ENCODE measurements around the gene RNF13.
"Not testable (repeated sequence)": the region's sequence is repeated elsewhere in the genome, so short reads cannot be mapped to it uniquely, and the experiment has no call there.

Gene RNF13

DNA sequence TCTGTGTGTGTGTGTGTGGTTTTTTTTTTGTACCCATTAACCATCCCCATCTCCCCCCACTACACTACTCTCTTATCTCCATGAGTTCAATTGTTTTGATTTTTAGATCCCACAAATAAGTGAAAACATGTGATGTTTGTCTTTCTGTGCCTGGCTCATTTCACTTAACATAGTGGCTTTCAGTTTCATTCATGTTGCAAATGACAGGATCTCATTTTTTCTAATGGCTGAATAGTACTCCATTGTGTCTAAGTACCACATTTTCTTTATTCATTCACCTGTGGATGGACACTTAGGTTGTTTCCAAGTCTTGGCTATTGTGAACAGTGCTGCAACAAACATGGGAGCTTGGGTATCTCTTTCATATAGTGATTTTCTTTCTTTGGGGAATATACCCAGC is 71.8 kb downstream of the RNF13 start:
- not testable (repeated sequence) for H3K18ac ChIP-seq (ENCODE audit: low read length); H2BK5ac ChIP-seq (ENCODE audit: low read depth, low read length, poor library complexity); H2AFZ ChIP-seq (ENCODE audit: insufficient read depth, low read length, poor library complexity); H4K8ac ChIP-seq (ENCODE audit: low read depth, low read length); H3K4me3 ChIP-seq (ENCODE audit: low read depth, low read length); H3K79me1 ChIP-seq (ENCODE audit: low read length); H3K4me2 ChIP-seq (ENCODE audit: low read length); H3K79me2 ChIP-seq (ENCODE audit: control insufficient read depth, insufficient read depth, low read length, poor library complexity); H3K9me3 ChIP-seq (ENCODE audit: insufficient read depth, low read depth, low read length); H3K27me3 ChIP-seq (ENCODE audit: insufficient read depth, low read length); H4K91ac ChIP-seq (ENCODE audit: low read depth, low read length); H3K14ac ChIP-seq (ENCODE audit: low read length); H3K4ac ChIP-seq (ENCODE audit: low read depth, low read length); H3K27ac ChIP-seq (ENCODE audit: low read depth, low read length); H4K12ac ChIP-seq (ENCODE audit: low read depth, low read length); H3K9ac ChIP-seq (ENCODE audit: low read length); H2AK5ac ChIP-seq (ENCODE audit: low read length); H3K23ac ChIP-seq (ENCODE audit: low read length); H2BK120ac ChIP-seq (ENCODE audit: insufficient read depth, low read length, poor library complexity); H2BK12ac ChIP-seq (ENCODE audit: low read length); DNase-seq; H3K36me3 ChIP-seq (ENCODE audit: control insufficient read depth in 1 of 2, insufficient read depth in 2 of 2, low read length in 2 of 2); H3K4me1 ChIP-seq (ENCODE audit: control insufficient read depth in 1 of 2, insufficient read depth in 2 of 2, low read length in 2 of 2)

DNA sequence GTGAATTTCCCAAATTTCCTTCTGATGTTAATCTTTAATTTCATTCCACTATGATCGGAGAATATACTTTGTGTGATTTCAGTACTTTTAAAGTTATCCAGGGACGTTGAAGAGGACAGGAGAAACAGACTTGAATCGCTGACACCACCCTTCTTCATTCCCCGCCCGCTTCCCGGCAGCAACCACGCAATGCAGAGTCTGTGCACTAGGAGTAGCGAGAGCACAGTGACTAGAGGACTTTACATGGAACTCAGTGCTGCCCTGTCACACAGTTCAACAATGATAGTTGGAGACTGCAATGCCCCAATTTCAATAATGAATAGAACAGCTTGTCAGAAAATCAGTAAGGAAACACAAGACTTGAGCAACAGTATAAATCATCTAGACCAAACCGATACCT is 73.9 kb downstream of the RNF13 start:
- Histone ChIP-seq H3K9me3 (ENCODE audit: insufficient read depth, low read depth, low read length) (no peaks in the 10 kb centered on the region), H3K4ac (ENCODE audit: low read depth, low read length) (no peak overlapping the region), H2AK5ac (ENCODE audit: low read length) (no peak overlapping the region), H2AFZ (ENCODE audit: insufficient read depth, low read length, poor library complexity) (no peak overlapping the region), H2BK12ac (ENCODE audit: low read length) (no peak overlapping the region), H2BK120ac (ENCODE audit: insufficient read depth, low read length, poor library complexity) (no peak overlapping the region), H3K4me1 (ENCODE audit: control insufficient read depth in 1 of 2, insufficient read depth in 2 of 2, low read length in 2 of 2) (no peaks in the 10 kb centered on the region), H3K27ac (ENCODE audit: low read depth, low read length) (no peak overlapping the region), H3K23ac (ENCODE audit: low read length) (no peak overlapping the region), H4K8ac (ENCODE audit: low read depth, low read length) (no peak overlapping the region), H3K79me2 (ENCODE audit: control insufficient read depth, insufficient read depth, low read length, poor library complexity) (no peaks in the 10 kb centered on the region), H3K36me3 (ENCODE audit: control insufficient read depth in 1 of 2, insufficient read depth in 2 of 2, low read length in 2 of 2) (no peaks in the 10 kb centered on the region), H4K91ac (ENCODE audit: low read depth, low read length) (no peak overlapping the region), H3K79me1 (ENCODE audit: low read length) (no peaks in the 10 kb centered on the region), H3K18ac (ENCODE audit: low read length) (no peak overlapping the region), H3K4me2 (ENCODE audit: low read length) (no peak overlapping the region), H3K14ac (ENCODE audit: low read length) (no peak overlapping the region), H4K12ac (ENCODE audit: low read depth, low read length) (no peak overlapping the region), H2BK5ac (ENCODE audit: low read depth, low read length, poor library complexity) (no peak overlapping the region), H3K9ac (ENCODE audit: low read length) (no peak overlapping the region), H3K27me3 (ENCODE audit: insufficient read depth, low read length) (no peaks in the 10 kb centered on the region), H3K4me3 (ENCODE audit: low read depth, low read length) (peak overlapping the region; percentile 42)
- WGBS (ENCODE audit: extremely low coverage, insufficient coverage, insufficient read length), result no CpG with 5 or more reads among the region's 9 CpGs
- no peak for DNase-seq

DNA sequence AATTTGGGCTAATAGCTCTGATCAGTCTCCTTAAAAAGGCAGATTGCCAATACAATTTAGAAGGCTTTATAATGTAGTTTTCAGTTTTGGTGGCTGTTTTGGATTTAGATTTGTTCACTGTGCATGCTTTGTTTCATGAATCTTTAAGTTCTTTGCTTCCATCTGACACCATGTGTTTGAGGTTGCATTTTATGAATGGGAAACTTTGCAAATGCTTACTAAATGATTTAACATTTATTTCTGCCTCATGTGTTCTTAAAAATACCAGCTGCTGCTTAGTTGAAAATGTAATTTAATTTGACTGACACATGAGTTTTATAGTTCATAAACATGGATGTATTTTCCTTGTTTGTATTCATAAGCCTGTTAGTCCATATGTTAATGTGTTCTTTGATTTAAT is 78.6 kb downstream of the RNF13 start:
- Histone ChIP-seq H2BK120ac (ENCODE audit: insufficient read depth, low read length, poor library complexity) (no peak overlapping the region), H3K23ac (ENCODE audit: low read length) (no peak overlapping the region), H3K36me3 (ENCODE audit: control insufficient read depth in 1 of 2, insufficient read depth in 2 of 2, low read length in 2 of 2) (no peaks in the 10 kb centered on the region), H2AFZ (ENCODE audit: insufficient read depth, low read length, poor library complexity) (no peak overlapping the region), H3K4me3 (ENCODE audit: low read depth, low read length) (no peak overlapping the region), H3K27ac (ENCODE audit: low read depth, low read length) (no peak overlapping the region), H2BK5ac (ENCODE audit: low read depth, low read length, poor library complexity) (no peak overlapping the region), H3K14ac (ENCODE audit: low read length) (no peak overlapping the region), H4K12ac (ENCODE audit: low read depth, low read length) (no peak overlapping the region), H3K79me2 (ENCODE audit: control insufficient read depth, insufficient read depth, low read length, poor library complexity) (no peaks in the 10 kb centered on the region), H3K18ac (ENCODE audit: low read length) (no peak overlapping the region), H3K4ac (ENCODE audit: low read depth, low read length) (no peak overlapping the region), H4K8ac (ENCODE audit: low read depth, low read length) (no peak overlapping the region), H3K9ac (ENCODE audit: low read length) (no peak overlapping the region), H3K79me1 (ENCODE audit: low read length) (no peaks in the 10 kb centered on the region), H4K91ac (ENCODE audit: low read depth, low read length) (no peak overlapping the region), H3K9me3 (ENCODE audit: insufficient read depth, low read depth, low read length) (no peaks in the 10 kb centered on the region), H3K27me3 (ENCODE audit: insufficient read depth, low read length) (no peaks in the 10 kb centered on the region), H3K4me2 (ENCODE audit: low read length) (no peak overlapping the region), H2AK5ac (ENCODE audit: low read length) (no peak overlapping the region), H2BK12ac (ENCODE audit: low read length) (no peak overlapping the region), H3K4me1 (ENCODE audit: control insufficient read depth in 1 of 2, insufficient read depth in 2 of 2, low read length in 2 of 2) (no peaks in the 10 kb centered on the region)
- no peak for DNase-seq

DNA sequence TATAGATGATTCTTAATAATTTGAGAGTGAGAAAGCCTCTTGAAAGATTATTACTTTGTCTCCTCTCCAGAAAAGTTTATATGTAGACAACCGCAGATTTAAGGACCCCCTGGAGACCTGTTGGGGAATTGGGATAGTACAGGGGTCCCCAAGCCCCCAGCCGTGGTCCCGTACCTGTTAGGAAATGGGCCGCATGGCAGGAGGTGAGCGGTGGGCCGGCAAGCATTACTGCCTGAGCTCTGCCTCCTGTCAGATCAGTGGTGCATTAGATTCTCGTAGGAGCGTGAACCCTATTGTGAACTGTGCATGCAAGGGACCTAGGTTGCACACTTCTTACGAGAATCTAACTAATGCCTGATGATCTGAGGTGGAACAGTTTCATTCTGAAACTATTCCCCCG is 79.4 kb downstream of the RNF13 start:
- no peak overlapping the region for H3K4ac ChIP-seq (ENCODE audit: low read depth, low read length)
- H3K23ac ChIP-seq (ENCODE audit: low read length), result no peak overlapping the region
- H2AK5ac ChIP-seq (ENCODE audit: low read length), result no peak overlapping the region
- H3K27ac ChIP-seq (ENCODE audit: low read depth, low read length), result no peak overlapping the region
- whole genome bisulfite sequencing (ENCODE audit: extremely low coverage, insufficient coverage, insufficient read length), result no CpG with 5 or more reads among the region's 10 CpGs
- H3K18ac ChIP-seq (ENCODE audit: low read length), result no peak overlapping the region
- H2BK120ac ChIP-seq (ENCODE audit: insufficient read depth, low read length, poor library complexity), result no peak overlapping the region
- no peak for DNase-seq
- no peaks in the 10 kb centered on the region for H3K27me3 ChIP-seq (ENCODE audit: insufficient read depth, low read length)
- no peak overlapping the region for H2BK12ac ChIP-seq (ENCODE audit: low read length)
- H3K9me3 ChIP-seq (ENCODE audit: insufficient read depth, low read depth, low read length), result no peaks in the 10 kb centered on the region
- no peak overlapping the region for H2BK5ac ChIP-seq (ENCODE audit: low read depth, low read length, poor library complexity)
- no peaks in the 10 kb centered on the region for H3K36me3 ChIP-seq (ENCODE audit: control insufficient read depth in 1 of 2, insufficient read depth in 2 of 2, low read length in 2 of 2)
- H3K4me1 ChIP-seq (ENCODE audit: control insufficient read depth in 1 of 2, insufficient read depth in 2 of 2, low read length in 2 of 2), result no peaks in the 10 kb centered on the region
- H3K9ac ChIP-seq (ENCODE audit: low read length), result no peak overlapping the region
- no peak overlapping the region for H4K91ac ChIP-seq (ENCODE audit: low read depth, low read length)
- no peak overlapping the region for H4K8ac ChIP-seq (ENCODE audit: low read depth, low read length)
- no peak overlapping the region for H3K4me2 ChIP-seq (ENCODE audit: low read length)
- no peak overlapping the region for H3K14ac ChIP-seq (ENCODE audit: low read length)
- H3K79me2 ChIP-seq (ENCODE audit: control insufficient read depth, insufficient read depth, low read length, poor library complexity), result no peaks in the 10 kb centered on the region
- no peaks in the 10 kb centered on the region for H3K79me1 ChIP-seq (ENCODE audit: low read length)
- no peak overlapping the region for H4K12ac ChIP-seq (ENCODE audit: low read depth, low read length)
- H2AFZ ChIP-seq (ENCODE audit: insufficient read depth, low read length, poor library complexity), result no peak overlapping the region
- no peak overlapping the region for H3K4me3 ChIP-seq (ENCODE audit: low read depth, low read length)

DNA sequence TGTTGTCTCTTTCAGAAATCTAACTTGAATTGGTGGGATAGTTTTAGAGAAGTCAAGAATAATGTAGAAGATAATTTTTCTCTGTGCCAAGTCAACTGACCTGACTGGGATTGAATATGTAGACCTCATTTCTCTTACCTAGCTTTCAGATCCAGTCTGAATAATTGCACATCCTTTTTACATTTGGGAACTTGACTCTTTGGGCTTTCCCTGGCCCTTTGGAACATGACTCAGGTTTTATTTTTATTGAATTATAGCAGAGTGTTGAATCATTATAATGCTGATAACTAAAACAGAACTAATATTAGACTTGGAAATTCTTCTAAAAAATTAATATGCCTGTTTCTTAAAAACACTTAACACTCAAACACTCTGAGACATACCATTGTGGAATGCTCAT is 81.2 kb downstream of the RNF13 start:
- H3K79me2 ChIP-seq (ENCODE audit: control insufficient read depth, insufficient read depth, low read length, poor library complexity), result no peaks in the 10 kb centered on the region
- no peak overlapping the region for H2AFZ ChIP-seq (ENCODE audit: insufficient read depth, low read length, poor library complexity)
- no peaks in the 10 kb centered on the region for H3K36me3 ChIP-seq (ENCODE audit: control insufficient read depth in 1 of 2, insufficient read depth in 2 of 2, low read length in 2 of 2)
- H3K4ac ChIP-seq (ENCODE audit: low read depth, low read length), result no peak overlapping the region
- H2BK120ac ChIP-seq (ENCODE audit: insufficient read depth, low read length, poor library complexity), result no peak overlapping the region
- H3K79me1 ChIP-seq (ENCODE audit: low read length), result no peaks in the 10 kb centered on the region
- H3K9me3 ChIP-seq (ENCODE audit: insufficient read depth, low read depth, low read length), result no peaks in the 10 kb centered on the region
- H3K14ac ChIP-seq (ENCODE audit: low read length), result no peak overlapping the region
- H3K4me3 ChIP-seq (ENCODE audit: low read depth, low read length), result no peak overlapping the region
- no peak overlapping the region for H3K9ac ChIP-seq (ENCODE audit: low read length)
- H2BK12ac ChIP-seq (ENCODE audit: low read length), result no peak overlapping the region
- H3K23ac ChIP-seq (ENCODE audit: low read length), result no peak overlapping the region
- no peaks in the 10 kb centered on the region for H3K27me3 ChIP-seq (ENCODE audit: insufficient read depth, low read length)
- H4K8ac ChIP-seq (ENCODE audit: low read depth, low read length), result no peak overlapping the region
- H3K27ac ChIP-seq (ENCODE audit: low read depth, low read length), result no peak overlapping the region
- H3K4me2 ChIP-seq (ENCODE audit: low read length), result no peak overlapping the region
- no peak overlapping the region for H4K12ac ChIP-seq (ENCODE audit: low read depth, low read length)
- no peak for DNase-seq
- no peak overlapping the region for H2AK5ac ChIP-seq (ENCODE audit: low read length)
- H3K4me1 ChIP-seq (ENCODE audit: control insufficient read depth in 1 of 2, insufficient read depth in 2 of 2, low read length in 2 of 2), result no peaks in the 10 kb centered on the region
- no peak overlapping the region for H2BK5ac ChIP-seq (ENCODE audit: low read depth, low read length, poor library complexity)
- no peak overlapping the region for H4K91ac ChIP-seq (ENCODE audit: low read depth, low read length)
- no peak overlapping the region for H3K18ac ChIP-seq (ENCODE audit: low read length)

Data from trophoblast cell (in vitro differentiated cells and primary cell).